H1 (cell line): ENCODE measurements around the gene UPK2. TPM values are rescaled to one million over a fixed set of nuclear protein-coding genes. Genes with fewer than 3 reads are reported as not detected.

Experiments used
- CTCF ChIA-PET: fragments of 300-600 bp; sonication (Branson Sonifier 250); formaldehyde crosslinking; loops from one replicate; lab custom pipeline; 2021; ENCODE audit not compliant: partially characterized antibody; lab: Charles Lee
- POLR2A ChIA-PET: fragments of 300-600 bp; sonication (Branson Sonifier 250); formaldehyde crosslinking; loops from one replicate; lab custom pipeline; 2021; ENCODE audit warnings: inconsistent platforms; ENCODE audit not compliant: partially characterized antibody; lab: Charles Lee
- DNase-seq, 2 experiments: peaks; one replicate each; pipeline versions ENCODE4 v3.0.0 to v3.0.0-alpha.2; 2010 to 2022; ENCODE audit warnings: low spot score in 2 of 2, low read depth in 1 of 2, mixed read lengths in 1 of 2
- FAIRE-seq: peaks from 2 replicates; lab custom pipeline; 2011; peaks lifted over from hg19 to GRCh38; lab: Jason Lieb, UNC
- H2AFZ ChIP-seq: 2 replicates; pipeline ENCODE4 v1.8.1; 2012; ENCODE audit warnings: low read length, inconsistent platforms
- H2AK5ac ChIP-seq: 2 replicates; pipeline ENCODE4 v1.6.1; 2013; ENCODE audit warnings: low read depth, low read length
- H2BK120ac ChIP-seq: replicated peaks from 2 replicates; pipeline ENCODE3; 2013; ENCODE audit warnings: low read depth, low read length, inconsistent platforms
- H2BK12ac ChIP-seq: 2 replicates; pipeline ENCODE4 v1.6.1; 2013; ENCODE audit warnings: low read depth, low read length
- H2BK15ac ChIP-seq: 2 replicates; pipeline ENCODE4 v1.6.1; 2013; ENCODE audit warnings: low read length
- H2BK20ac ChIP-seq: 2 replicates; pipeline ENCODE4 v1.6.1; 2013; ENCODE audit warnings: low read length
- H2BK5ac ChIP-seq: 2 replicates; pipeline ENCODE4 v1.6.1; 2013; ENCODE audit warnings: low read depth, low read length
- H3K14ac ChIP-seq: 2 replicates; pipeline ENCODE4 v1.6.1; 2013; ENCODE audit warnings: inconsistent platforms; ENCODE audit not compliant: insufficient read length
- H3K18ac ChIP-seq: 2 replicates; pipeline ENCODE4 v1.6.1; 2013; ENCODE audit warnings: low read length; ENCODE audit errors: extremely low read depth
- H3K23ac ChIP-seq: 2 replicates; pipeline ENCODE4 v1.6.1; 2013; ENCODE audit warnings: inconsistent platforms; ENCODE audit not compliant: insufficient read length
- H3K23me2 ChIP-seq: 2 replicates; pipeline ENCODE4 v1.6.1; 2013; ENCODE audit warnings: low read depth, low read length
- H3K27ac ChIP-seq: 2 replicates; pipeline ENCODE4 v1.6.1; 2011; ENCODE audit warnings: low read depth, low read length, inconsistent platforms
- H3K27me3 ChIP-seq, 4 experiments: replicated peaks in 1 of 4; 1 replicate in 1 of 4; 2 replicates in 3 of 4; pipeline versions ENCODE4 v1.6.1 to v1.8.1; 2011 to 2013; ENCODE audit warnings: low read length in 3 of 4, mild to moderate bottlenecking in 3 of 4, inconsistent platforms in 2 of 4, mixed read lengths in 2 of 4, moderate library complexity in 1 of 4; ENCODE audit not compliant: control insufficient read depth in 3 of 4, insufficient read depth in 3 of 4; ENCODE audit errors: extremely low read depth in 1 of 4
- H3K36me3 ChIP-seq, 4 experiments: 2 replicates each; pipeline versions ENCODE4 v1.6.1 to v1.8.1; 2011 to 2013; ENCODE audit warnings: mild to moderate bottlenecking in 4 of 4, low read length in 3 of 4, moderate library complexity in 2 of 4, control low read depth in 1 of 4, inconsistent platforms in 1 of 4; ENCODE audit not compliant: insufficient read depth in 4 of 4, control insufficient read depth in 2 of 4
- H3K4ac ChIP-seq: replicated peaks from 2 replicates; pipeline ENCODE3; 2013; ENCODE audit warnings: low read length, low read depth, mixed read lengths, inconsistent platforms; ENCODE audit not compliant: insufficient read length
- H3K4me1 ChIP-seq, 4 experiments: replicated peaks in 1 of 4; 1 replicate in 1 of 4; 2 replicates in 3 of 4; pipeline versions ENCODE4 v1.6.1 to v1.8.1; 2011 to 2013; ENCODE audit warnings: low read length in 3 of 4, inconsistent platforms in 2 of 4, mixed read lengths in 1 of 4; ENCODE audit not compliant: insufficient read depth in 4 of 4, control insufficient read depth in 3 of 4
- H3K4me2 ChIP-seq, 2 experiments: 2 replicates each; pipeline versions ENCODE4 v1.6.1 to v1.8.1; 2011 to 2013; ENCODE audit warnings: low read depth in 2 of 2, low read length in 2 of 2, control low read depth in 1 of 2, inconsistent platforms in 1 of 2, mild to moderate bottlenecking in 1 of 2; ENCODE audit not compliant: insufficient read depth in 1 of 2
- H3K4me3 ChIP-seq, 4 experiments: fragments of 200-600, 300-600 bp in 1 of 4; sonication (generic), shearing (Covaris generic), sonication (Bioruptor Twin) in 1 of 4; 2 replicates each; pipeline versions ENCODE4 v1.5.1 to v1.8.1; 2011 to 2016; ENCODE audit warnings: low read length in 4 of 4, low read depth in 3 of 4, control low read depth in 2 of 4, inconsistent platforms in 2 of 4, mild to moderate bottlenecking in 2 of 4, mixed read lengths in 1 of 4, moderate library complexity in 1 of 4; ENCODE audit not compliant: insufficient read depth in 2 of 4; ENCODE audit errors: extremely low read depth in 1 of 4
- H3K56ac ChIP-seq: replicated peaks from 2 replicates; pipeline ENCODE3; 2013; ENCODE audit warnings: low read depth, mild to moderate bottlenecking, mixed read lengths, low read length, inconsistent platforms; ENCODE audit not compliant: insufficient read length
- H3K79me1 ChIP-seq: 2 replicates; pipeline ENCODE4 v1.6.1; 2013; ENCODE audit warnings: low read depth, low read length, control low read depth
- H3K79me2 ChIP-seq, 2 experiments: 2 replicates each; pipeline versions ENCODE4 v1.6.1 to v1.8.1; 2012 to 2013; ENCODE audit warnings: low read length in 2 of 2, mild to moderate bottlenecking in 2 of 2, inconsistent platforms in 1 of 2; ENCODE audit not compliant: insufficient read depth in 2 of 2, control insufficient read depth in 1 of 2
- H3K9ac ChIP-seq, 4 experiments: replicated peaks in 1 of 4; 1 replicate in 1 of 4; 2 replicates in 3 of 4; pipeline versions ENCODE4 v1.6.1 to v1.8.1; 2011 to 2013; ENCODE audit warnings: low read depth in 3 of 4, low read length in 3 of 4, control low read depth in 2 of 4, mild to moderate bottlenecking in 2 of 4, moderate library complexity in 2 of 4, inconsistent platforms in 1 of 4; ENCODE audit errors: extremely low read depth in 1 of 4
- H3K9me3 ChIP-seq, 2 experiments: 2 replicates each; pipeline versions ENCODE4 v1.6.1 to v1.8.1; 2012 to 2013; ENCODE audit warnings: mild to moderate bottlenecking in 2 of 2, moderate library complexity in 2 of 2, control low read depth in 1 of 2, inconsistent platforms in 1 of 2, low read depth in 1 of 2, low read length in 1 of 2, mixed read lengths in 1 of 2; ENCODE audit not compliant: insufficient read depth in 2 of 2
- H4K20me1 ChIP-seq, 2 experiments: replicated peaks in 1 of 2; 2 replicates each; pipeline versions ENCODE3 to v1.8.1; 2011 to 2013; ENCODE audit warnings: inconsistent platforms in 2 of 2, low read length in 2 of 2, mild to moderate bottlenecking in 1 of 2; ENCODE audit not compliant: insufficient read depth in 2 of 2, control insufficient read depth in 1 of 2
- H4K5ac ChIP-seq: 2 replicates; pipeline ENCODE4 v1.6.1; 2013; ENCODE audit warnings: low read length, low read depth, mixed read lengths, inconsistent platforms; ENCODE audit not compliant: insufficient read length
- H4K8ac ChIP-seq: 2 replicates; pipeline ENCODE4 v1.8.0; 2013; ENCODE audit warnings: mild to moderate bottlenecking, moderate library complexity, low read length, inconsistent platforms; ENCODE audit not compliant: insufficient read depth; ENCODE audit errors: extremely low read depth
- H4K91ac ChIP-seq: replicated peaks from 2 replicates; pipeline ENCODE3; 2013; ENCODE audit warnings: low read length, mixed read lengths, inconsistent platforms; ENCODE audit not compliant: insufficient read length
- BACH1 ChIP-seq: IDR thresholded peaks from 2 replicates; pipeline ENCODE4 v1.6.1; 2012; ENCODE audit warnings: low read length, improper control_type of control experiment
- CHD2 ChIP-seq: IDR thresholded peaks from 2 replicates; pipeline ENCODE4 v1.6.1; 2012; ENCODE audit warnings: low read length, improper control_type of control experiment
- CREB1 ChIP-seq: IDR thresholded peaks from 2 replicates; pipeline ENCODE4 v1.6.1; 2012; ENCODE audit warnings: inconsistent platforms
- GTF2F1 ChIP-seq: IDR thresholded peaks from 2 replicates; pipeline ENCODE4 v1.6.1; 2012; ENCODE audit warnings: low read depth, low read length, improper control_type of control experiment, borderline replicate concordance
- KDM4A ChIP-seq: IDR thresholded peaks from one replicate; pipeline ENCODE4 v1.7.1; 2012; ENCODE audit warnings: low read depth, mild to moderate bottlenecking, moderate library complexity, low read length, inconsistent platforms; ENCODE audit not compliant: severe bottlenecking
- KDM5A ChIP-seq: fragments of 200-600 bp; IDR thresholded peaks from 2 replicates; pipeline ENCODE4 v1.7.1; 2012; ENCODE audit warnings: mild to moderate bottlenecking, low read length, inconsistent platforms, mixed read lengths
- RFX5 ChIP-seq: IDR thresholded peaks from 2 replicates; pipeline ENCODE4 v1.6.1; 2011; ENCODE audit warnings: low read depth, low read length, improper control_type of control experiment, borderline replicate concordance
- RNF2 ChIP-seq: fragments of 200-900, 300-1000 bp; sonication (generic); IDR thresholded peaks from 2 replicates; pipeline ENCODE4 v1.7.1; 2016; ENCODE audit warnings: borderline replicate concordance, low read depth, mild to moderate bottlenecking, antibody characterized with exemption, low read length; ENCODE audit not compliant: poor library complexity, severe bottlenecking; ENCODE audit errors: missing control alignments
- SRF ChIP-seq: IDR thresholded peaks from 2 replicates; pipeline ENCODE4 v1.6.1; 2011; ENCODE audit warnings: mild to moderate bottlenecking, low read depth, low read length, moderate library complexity
- ZNF274 ChIP-seq: IDR thresholded peaks from 2 replicates; pipeline ENCODE4 v1.7.0; 2012; ENCODE audit warnings: low read length, borderline replicate concordance; ENCODE audit errors: extremely low read depth
- WGBS, 2 experiments: shearing (Covaris generic) in 1 of 2; methylation state at CpG; one replicate each; pipeline versions ENCODE4 v1.1.6 to v1.1.7; 2013 to 2015; ENCODE audit warnings: low lambda C conversion rate in 2 of 2, mixed read lengths in 2 of 2, inconsistent platforms in 1 of 2, low coverage in 1 of 2, missing lambda C conversion rate in 1 of 2; ENCODE audit not compliant: insufficient replicate concordance in 2 of 2, insufficient coverage in 1 of 2, insufficient read length in 1 of 2; ENCODE audit errors: extremely low coverage in 1 of 2, missing lambda C conversion rate in 1 of 2; 5-methylcytosine and 5-hydroxymethylcytosine counted together
- polyA plus RNA-seq, 7 experiments: library from polyadenylated mRNA; depleted of rRNA in 3 of 7; stranded (reverse) in 5 of 7; unstranded in 2 of 7; fragments of >200 nt in 5 of 7; fragments of 200-250 nt in 2 of 7; gene quantifications; 1 replicate in 5 of 7; 2 replicates in 1 of 7; 4 replicates in 1 of 7; pipeline versions ENCODE4 v1.2.1 to v1.2.3, GENCODE V29; 2011 to 2013; ENCODE audit warnings: missing spikeins in 2 of 7, mixed read lengths in 2 of 7
- total RNA-seq: library from RNA; stranded (reverse); fragmentation: NEBNext Ultra II Directional; extraction: Animal tissue kit (Norgen Biotek cat#: 25700); gene quantifications from 2 replicates; pipeline ENCODE4 v1.2.1, GENCODE V29; 2021

UPK2 gene
- total and polyA plus RNA-seq, 2 of the 8 experiments (the other 6 are each of a cell fraction or from before 2014, with no cell fraction given): 0.76 TPM; not detected in 1

DNA sequence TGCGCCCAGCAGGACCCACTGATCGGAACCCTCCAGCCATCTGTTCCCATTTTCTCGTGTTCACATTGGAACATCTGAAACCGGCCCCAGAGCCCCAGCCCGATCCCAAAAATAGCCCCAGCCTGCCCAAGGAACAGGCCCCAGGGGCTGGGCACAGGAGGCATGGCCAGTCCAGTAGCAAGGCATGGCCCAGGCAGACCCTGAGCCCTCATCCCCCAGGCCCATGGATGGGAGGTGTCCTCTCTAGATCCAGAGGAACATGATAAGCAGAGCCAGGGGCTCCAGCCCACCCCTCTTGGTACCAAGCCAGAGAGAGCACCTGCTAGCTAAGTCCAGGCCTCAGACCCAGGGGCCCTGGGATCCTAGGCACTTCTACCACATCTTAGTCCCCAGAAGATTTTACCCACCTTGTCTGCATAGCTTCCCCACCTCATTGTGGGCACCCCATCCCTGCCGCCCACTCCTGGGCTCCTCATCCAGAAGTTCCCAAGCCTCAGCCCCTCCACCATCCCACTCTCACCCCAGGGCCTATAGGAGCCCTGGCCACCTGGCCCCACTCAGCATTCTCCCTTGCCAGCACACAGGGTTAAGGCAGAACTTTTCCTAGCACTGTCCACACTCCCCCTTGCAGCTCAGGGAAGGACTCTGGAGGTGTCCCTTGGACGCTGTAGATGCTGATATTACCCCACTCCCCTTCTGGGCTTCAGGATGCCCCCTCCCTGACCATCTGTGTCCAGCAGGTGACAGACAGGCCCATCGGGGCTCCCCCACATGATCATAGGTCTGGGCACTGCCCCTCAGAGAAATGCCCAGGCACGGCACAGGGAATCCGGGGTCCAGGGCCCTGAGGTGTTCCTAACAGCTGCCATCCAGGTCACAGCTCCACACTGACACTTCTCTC, 39.9 kb upstream of the UPK2 start:
- Histone ChIP-seq H3K9me3 (no peaks in the 10 kb centered on the region), H3K4me1 (peaks cover 25 to 84% (median 80%) of the 10 kb centered on the region in 4 experiments), H3K4me2 (peak overlapping the region; percentile 55 to 70), H4K91ac (peak overlapping the region; percentile 77), H2BK5ac (peak overlapping the region; percentile 93), H4K20me1 (no peaks in the 10 kb centered on the region), H4K8ac (no peak overlapping the region; the same call in 1 of the 2 replicates), H2BK20ac (peak overlapping the region; percentile 84; the same call in 1 of the 2 replicates), H4K5ac (peak overlapping the region; percentile 6), H3K56ac (peak overlapping the region; percentile 3), H3K79me2 (peaks cover 0 to 80% of the 10 kb centered on the region in 2 experiments; a peak in 3 of 4 replicates), H2BK120ac (no peak overlapping the region), H2BK12ac (peak overlapping the region; percentile 85), H3K79me1 (peaks cover 14% of the 10 kb centered on the region), H3K23me2 (peaks cover 16% of the 10 kb centered on the region), H3K14ac (no peak overlapping the region), H2BK15ac (peak overlapping the region; percentile 99), H2AFZ (no peak overlapping the region), H2AK5ac (peak overlapping the region; percentile 91; the same call in 1 of the 2 replicates), H3K9ac (peak overlapping the region in 2 of 4 experiments; percentile 33 to 45; a peak in 3 of 7 replicates), H3K36me3 (no peaks in the 10 kb centered on the region), H3K23ac (no peak overlapping the region), H3K27ac (peak overlapping the region; percentile 75), H3K4ac (peak overlapping the region; percentile 61), H3K4me3 (peak overlapping the region in 1 of 4 experiments; percentile 46; a peak in 1 of 8 replicates), H3K18ac (peak overlapping the region; percentile 75), H3K27me3 (no peaks in the 10 kb centered on the region)
- DNase-seq: no peak
- FAIRE-seq: no peak
- CTCF ChIA-PET: interaction anchor here (0.5 to 1.2 kb wide), 6 partner anchors 27 to 222 kb away, joined by 3 to 4 read pairs (median 3); partner anchors contain the start of gene CXCR5
- TF ChIP-seq SRF: no peak
- no peak for TF ChIP-seq RFX5
- no peak for TF ChIP-seq GTF2F1
- TF ChIP-seq CREB1: no peak
- TF ChIP-seq RNF2: no peak
- TF ChIP-seq CHD2: no peak
- TF ChIP-seq ZNF274: no peak
- TF ChIP-seq BACH1: no peak
- no peak for TF ChIP-seq KDM5A
- TF ChIP-seq KDM4A: no peak
- POLR2A ChIA-PET: interaction anchor here (0.6 to 10.7 kb wide), 4 partner anchors 21 to 293 kb away, joined by 3 to 61 read pairs (median 3); partner anchors contain the start of gene DDX6
- 74% methylated on average over 9 of the region's 10 CpGs; no CpG with 5 or more reads in 1 of the 2 experiments for WGBS, 2 experiments
